H1 (cell line): ENCODE measurements around the gene DGCR6L. TPM values are rescaled to one million over a fixed set of nuclear protein-coding genes. Genes with fewer than 3 reads are reported as not detected.

Experiments used
- CTCF ChIA-PET: fragments of 300-600 bp; sonication (Branson Sonifier 250); formaldehyde crosslinking; loops from one replicate; lab custom pipeline; 2021; ENCODE audit not compliant: partially characterized antibody; lab: Charles Lee
- POLR2A ChIA-PET: fragments of 300-600 bp; sonication (Branson Sonifier 250); formaldehyde crosslinking; loops from one replicate; lab custom pipeline; 2021; ENCODE audit warnings: inconsistent platforms; ENCODE audit not compliant: partially characterized antibody; lab: Charles Lee
- DNase-seq, 2 experiments: peaks; one replicate each; pipeline versions ENCODE4 v3.0.0 to v3.0.0-alpha.2; 2010 to 2022; ENCODE audit warnings: low spot score in 2 of 2, low read depth in 1 of 2, mixed read lengths in 1 of 2
- FAIRE-seq: peaks from 2 replicates; lab custom pipeline; 2011; peaks lifted over from hg19 to GRCh38; lab: Jason Lieb, UNC
- H2AFZ ChIP-seq: 2 replicates; pipeline ENCODE4 v1.8.1; 2012; ENCODE audit warnings: low read length, inconsistent platforms
- H2AK5ac ChIP-seq: 2 replicates; pipeline ENCODE4 v1.6.1; 2013; ENCODE audit warnings: low read depth, low read length
- H2BK120ac ChIP-seq: replicated peaks from 2 replicates; pipeline ENCODE3; 2013; ENCODE audit warnings: low read depth, low read length, inconsistent platforms
- H2BK12ac ChIP-seq: 2 replicates; pipeline ENCODE4 v1.6.1; 2013; ENCODE audit warnings: low read depth, low read length
- H2BK15ac ChIP-seq: 2 replicates; pipeline ENCODE4 v1.6.1; 2013; ENCODE audit warnings: low read length
- H2BK20ac ChIP-seq: 2 replicates; pipeline ENCODE4 v1.6.1; 2013; ENCODE audit warnings: low read length
- H2BK5ac ChIP-seq: 2 replicates; pipeline ENCODE4 v1.6.1; 2013; ENCODE audit warnings: low read depth, low read length
- H3K14ac ChIP-seq: 2 replicates; pipeline ENCODE4 v1.6.1; 2013; ENCODE audit warnings: inconsistent platforms; ENCODE audit not compliant: insufficient read length
- H3K18ac ChIP-seq: 2 replicates; pipeline ENCODE4 v1.6.1; 2013; ENCODE audit warnings: low read length; ENCODE audit errors: extremely low read depth
- H3K23ac ChIP-seq: 2 replicates; pipeline ENCODE4 v1.6.1; 2013; ENCODE audit warnings: inconsistent platforms; ENCODE audit not compliant: insufficient read length
- H3K23me2 ChIP-seq: 2 replicates; pipeline ENCODE4 v1.6.1; 2013; ENCODE audit warnings: low read depth, low read length
- H3K27ac ChIP-seq: 2 replicates; pipeline ENCODE4 v1.6.1; 2011; ENCODE audit warnings: low read depth, low read length, inconsistent platforms
- H3K27me3 ChIP-seq, 4 experiments: replicated peaks in 1 of 4; 1 replicate in 1 of 4; 2 replicates in 3 of 4; pipeline versions ENCODE4 v1.6.1 to v1.8.1; 2011 to 2013; ENCODE audit warnings: low read length in 3 of 4, mild to moderate bottlenecking in 3 of 4, inconsistent platforms in 2 of 4, mixed read lengths in 2 of 4, moderate library complexity in 1 of 4; ENCODE audit not compliant: control insufficient read depth in 3 of 4, insufficient read depth in 3 of 4; ENCODE audit errors: extremely low read depth in 1 of 4
- H3K36me3 ChIP-seq, 4 experiments: 2 replicates each; pipeline versions ENCODE4 v1.6.1 to v1.8.1; 2011 to 2013; ENCODE audit warnings: mild to moderate bottlenecking in 4 of 4, low read length in 3 of 4, moderate library complexity in 2 of 4, control low read depth in 1 of 4, inconsistent platforms in 1 of 4; ENCODE audit not compliant: insufficient read depth in 4 of 4, control insufficient read depth in 2 of 4
- H3K4ac ChIP-seq: replicated peaks from 2 replicates; pipeline ENCODE3; 2013; ENCODE audit warnings: low read length, low read depth, mixed read lengths, inconsistent platforms; ENCODE audit not compliant: insufficient read length
- H3K4me1 ChIP-seq, 4 experiments: replicated peaks in 1 of 4; 1 replicate in 1 of 4; 2 replicates in 3 of 4; pipeline versions ENCODE4 v1.6.1 to v1.8.1; 2011 to 2013; ENCODE audit warnings: low read length in 3 of 4, inconsistent platforms in 2 of 4, mixed read lengths in 1 of 4; ENCODE audit not compliant: insufficient read depth in 4 of 4, control insufficient read depth in 3 of 4
- H3K4me2 ChIP-seq, 2 experiments: 2 replicates each; pipeline versions ENCODE4 v1.6.1 to v1.8.1; 2011 to 2013; ENCODE audit warnings: low read depth in 2 of 2, low read length in 2 of 2, control low read depth in 1 of 2, inconsistent platforms in 1 of 2, mild to moderate bottlenecking in 1 of 2; ENCODE audit not compliant: insufficient read depth in 1 of 2
- H3K4me3 ChIP-seq, 4 experiments: fragments of 200-600, 300-600 bp in 1 of 4; sonication (generic), shearing (Covaris generic), sonication (Bioruptor Twin) in 1 of 4; 2 replicates each; pipeline versions ENCODE4 v1.5.1 to v1.8.1; 2011 to 2016; ENCODE audit warnings: low read length in 4 of 4, low read depth in 3 of 4, control low read depth in 2 of 4, inconsistent platforms in 2 of 4, mild to moderate bottlenecking in 2 of 4, mixed read lengths in 1 of 4, moderate library complexity in 1 of 4; ENCODE audit not compliant: insufficient read depth in 2 of 4; ENCODE audit errors: extremely low read depth in 1 of 4
- H3K56ac ChIP-seq: replicated peaks from 2 replicates; pipeline ENCODE3; 2013; ENCODE audit warnings: low read depth, mild to moderate bottlenecking, mixed read lengths, low read length, inconsistent platforms; ENCODE audit not compliant: insufficient read length
- H3K79me1 ChIP-seq: 2 replicates; pipeline ENCODE4 v1.6.1; 2013; ENCODE audit warnings: low read depth, low read length, control low read depth
- H3K79me2 ChIP-seq, 2 experiments: 2 replicates each; pipeline versions ENCODE4 v1.6.1 to v1.8.1; 2012 to 2013; ENCODE audit warnings: low read length in 2 of 2, mild to moderate bottlenecking in 2 of 2, inconsistent platforms in 1 of 2; ENCODE audit not compliant: insufficient read depth in 2 of 2, control insufficient read depth in 1 of 2
- H3K9ac ChIP-seq, 4 experiments: replicated peaks in 1 of 4; 1 replicate in 1 of 4; 2 replicates in 3 of 4; pipeline versions ENCODE4 v1.6.1 to v1.8.1; 2011 to 2013; ENCODE audit warnings: low read depth in 3 of 4, low read length in 3 of 4, control low read depth in 2 of 4, mild to moderate bottlenecking in 2 of 4, moderate library complexity in 2 of 4, inconsistent platforms in 1 of 4; ENCODE audit errors: extremely low read depth in 1 of 4
- H3K9me3 ChIP-seq, 2 experiments: 2 replicates each; pipeline versions ENCODE4 v1.6.1 to v1.8.1; 2012 to 2013; ENCODE audit warnings: mild to moderate bottlenecking in 2 of 2, moderate library complexity in 2 of 2, control low read depth in 1 of 2, inconsistent platforms in 1 of 2, low read depth in 1 of 2, low read length in 1 of 2, mixed read lengths in 1 of 2; ENCODE audit not compliant: insufficient read depth in 2 of 2
- H4K20me1 ChIP-seq, 2 experiments: replicated peaks in 1 of 2; 2 replicates each; pipeline versions ENCODE3 to v1.8.1; 2011 to 2013; ENCODE audit warnings: inconsistent platforms in 2 of 2, low read length in 2 of 2, mild to moderate bottlenecking in 1 of 2; ENCODE audit not compliant: insufficient read depth in 2 of 2, control insufficient read depth in 1 of 2
- H4K5ac ChIP-seq: 2 replicates; pipeline ENCODE4 v1.6.1; 2013; ENCODE audit warnings: low read length, low read depth, mixed read lengths, inconsistent platforms; ENCODE audit not compliant: insufficient read length
- H4K8ac ChIP-seq: 2 replicates; pipeline ENCODE4 v1.8.0; 2013; ENCODE audit warnings: mild to moderate bottlenecking, moderate library complexity, low read length, inconsistent platforms; ENCODE audit not compliant: insufficient read depth; ENCODE audit errors: extremely low read depth
- H4K91ac ChIP-seq: replicated peaks from 2 replicates; pipeline ENCODE3; 2013; ENCODE audit warnings: low read length, mixed read lengths, inconsistent platforms; ENCODE audit not compliant: insufficient read length
- BCL11A ChIP-seq, 2 experiments: IDR thresholded peaks; one replicate each; pipeline ENCODE4 v1.6.1; 2011; ENCODE audit warnings: low read depth in 2 of 2, low read length in 2 of 2, mild to moderate bottlenecking in 2 of 2
- PHF8 ChIP-seq: fragments of 200-600 bp; sonication (generic); conservative IDR thresholded peaks from 2 replicates; pipeline ENCODE4 v1.7.1; 2012; ENCODE audit warnings: low read depth, mild to moderate bottlenecking, inconsistent platforms, low read length, moderate library complexity
- WGBS, 2 experiments: shearing (Covaris generic) in 1 of 2; methylation state at CpG; one replicate each; pipeline versions ENCODE4 v1.1.6 to v1.1.7; 2013 to 2015; ENCODE audit warnings: low lambda C conversion rate in 2 of 2, mixed read lengths in 2 of 2, inconsistent platforms in 1 of 2, low coverage in 1 of 2, missing lambda C conversion rate in 1 of 2; ENCODE audit not compliant: insufficient replicate concordance in 2 of 2, insufficient coverage in 1 of 2, insufficient read length in 1 of 2; ENCODE audit errors: extremely low coverage in 1 of 2, missing lambda C conversion rate in 1 of 2; 5-methylcytosine and 5-hydroxymethylcytosine counted together
- polyA plus RNA-seq, 7 experiments: library from polyadenylated mRNA; depleted of rRNA in 3 of 7; stranded (reverse) in 5 of 7; unstranded in 2 of 7; fragments of >200 nt in 5 of 7; fragments of 200-250 nt in 2 of 7; gene quantifications; 1 replicate in 5 of 7; 2 replicates in 1 of 7; 4 replicates in 1 of 7; pipeline versions ENCODE4 v1.2.1 to v1.2.3, GENCODE V29; 2011 to 2013; ENCODE audit warnings: missing spikeins in 2 of 7, mixed read lengths in 2 of 7
- total RNA-seq: library from RNA; stranded (reverse); fragmentation: NEBNext Ultra II Directional; extraction: Animal tissue kit (Norgen Biotek cat#: 25700); gene quantifications from 2 replicates; pipeline ENCODE4 v1.2.1, GENCODE V29; 2021

The DGCR6L gene
- total and polyA plus RNA-seq, 2 of the 8 experiments (the other 6 are each of a cell fraction or from before 2014, with no cell fraction given) = 43.6 to 72.6 TPM

GRCh38 chr22:20315337-20316216 is 4.3 kb downstream of the DGCR6L start:
- H4K8ac ChIP-seq = 0 out of 2 replicates have a peak overlapping the region, but pooled peaks have one; percentile 25
- no peak overlapping the region for H4K91ac ChIP-seq
- TF ChIP-seq BCL11A (IDR thresholded peaks at IDR 0.05; ENCODE audit: low read depth in 2 of 2, low read length in 2 of 2) (no peak), PHF8 (no peak)
- no peak overlapping the region for H2AFZ ChIP-seq
- no peak overlapping the region for H3K56ac ChIP-seq
- H3K14ac ChIP-seq = no peak overlapping the region
- H3K9ac ChIP-seq = no peak overlapping the region
- ChIA-PET POLR2A (no interaction called here), CTCF (interaction anchor here (1.0 to 2.8 kb wide), 5 partner anchors 14 to 177 kb away, joined by 3 to 7 read pairs (median 3); no protein-coding TSS in a partner anchor)
- H3K18ac ChIP-seq = no peak overlapping the region
- DNase-seq = peak in 1 of 2 experiments; percentile 39
- H3K23me2 ChIP-seq = peaks cover 6% of the 10 kb centered on the region; the same call in 1 of the 2 replicates
- H3K9me3 ChIP-seq = no peaks in the 10 kb centered on the region
- no peak overlapping the region for H3K4me3 ChIP-seq
- H3K27me3 ChIP-seq = no peaks in the 10 kb centered on the region; a peak in 1 of 7 replicates
- no peaks in the 10 kb centered on the region for H3K36me3 ChIP-seq
- 0 out of 2 replicates have a peak, but pooled peaks cover 3% of the 10 kb centered on the region for H3K79me1 ChIP-seq
- no peak overlapping the region for H3K23ac ChIP-seq
- H3K4ac ChIP-seq = no peak overlapping the region
- H3K4me1 ChIP-seq = peaks cover 0 to 4% (median 2%) of the 10 kb centered on the region in 4 experiments; a peak in 3 of 7 replicates
- no peak overlapping the region for H2BK5ac ChIP-seq
- no peak overlapping the region for H4K5ac ChIP-seq
- WGBS, 2 experiments = 95% methylated on average over 18 of the region's 25 CpGs; no CpG with 5 or more reads in 1 of the 2 experiments
- no peak for FAIRE-seq
- peaks cover 0 to 6% of the 10 kb centered on the region in 2 experiments; a peak in 1 of 4 replicates for H3K79me2 ChIP-seq
- H3K27ac ChIP-seq = no peak overlapping the region
- H2BK12ac ChIP-seq = no peak overlapping the region
- no peak overlapping the region for H2BK20ac ChIP-seq
- no peak overlapping the region for H2AK5ac ChIP-seq
- H2BK15ac ChIP-seq = no peak overlapping the region
- H3K4me2 ChIP-seq = no peak overlapping the region
- peaks cover 0 to 8% of the 10 kb centered on the region in 2 experiments for H4K20me1 ChIP-seq
- H2BK120ac ChIP-seq = no peak overlapping the region
